C1 segment of cervical spinal cord (tissue), 14 donors: ENCODE measurements around the gene GJA5.
A peak's percentile ranks its signal among the peaks of the same experiment; 100 is the strongest.

Source experiments
- DNase-seq, 14 donors: peaks; one replicate each; lab custom pipeline; 2025; lab: John Stamatoyannopoulos, UW

Gene GJA5

GRCh38 chr1:147729315-147729714 lies 31.1 kb downstream of the GJA5 start:
- no peak for DNase-seq

DNA sequence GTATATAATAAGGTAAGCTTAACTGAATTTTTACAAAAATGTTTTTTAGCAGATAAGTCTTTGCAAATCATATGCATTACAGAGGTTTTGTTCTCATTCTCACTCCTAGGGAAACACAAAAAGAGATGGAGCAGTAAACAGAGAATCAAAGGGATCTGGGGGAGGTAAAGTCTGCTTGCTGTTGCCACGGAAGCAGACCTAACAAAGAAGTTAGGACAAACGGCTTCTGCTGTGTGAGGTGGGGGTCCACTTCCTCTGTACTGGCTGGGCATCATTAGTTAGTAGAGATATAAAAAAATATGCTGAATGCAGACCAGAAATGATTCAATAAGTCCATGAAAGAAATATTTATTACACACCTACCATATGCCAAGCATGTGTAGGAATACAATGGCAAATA lies 34.2 kb downstream of the GJA5 start:
- no peak for DNase-seq

GRCh38 chr1:147725685-147726084 lies 34.7 kb downstream of the GJA5 start:
- DNase-seq, result no peak

DNA sequence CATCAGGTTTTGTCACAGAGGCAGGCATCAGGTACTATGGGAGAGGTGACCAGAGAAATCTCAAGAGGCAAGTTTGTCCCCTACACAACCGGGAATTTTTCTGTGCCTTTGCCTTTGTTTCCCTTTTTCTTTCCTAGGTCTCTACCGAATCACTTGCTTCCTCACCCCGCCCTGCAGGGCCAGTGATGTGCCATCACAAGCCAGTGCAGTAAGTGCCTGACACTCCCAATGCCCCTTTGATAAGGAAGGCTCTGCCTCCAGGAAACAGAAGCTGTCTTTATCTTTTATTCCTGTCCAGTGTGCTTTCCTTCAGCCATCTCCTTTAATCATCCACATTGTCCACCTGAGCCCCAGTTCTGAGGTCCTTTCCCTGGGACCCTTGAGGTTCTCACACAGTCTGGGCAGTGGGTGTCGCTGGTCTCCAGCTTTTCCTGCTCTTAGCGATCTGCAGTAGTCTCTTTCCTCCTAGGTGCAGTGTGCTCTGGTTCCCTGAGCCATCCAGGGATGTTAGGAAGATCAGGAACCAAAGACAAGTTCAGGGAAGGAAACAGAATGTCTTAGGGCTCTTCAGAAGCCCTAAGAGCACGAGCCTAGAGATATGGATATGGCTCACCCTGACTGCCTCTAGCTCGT lies 36.6 kb downstream of the GJA5 start:
- DNase-seq, result peak in 1 of 14 donors; percentile 1

DNA sequence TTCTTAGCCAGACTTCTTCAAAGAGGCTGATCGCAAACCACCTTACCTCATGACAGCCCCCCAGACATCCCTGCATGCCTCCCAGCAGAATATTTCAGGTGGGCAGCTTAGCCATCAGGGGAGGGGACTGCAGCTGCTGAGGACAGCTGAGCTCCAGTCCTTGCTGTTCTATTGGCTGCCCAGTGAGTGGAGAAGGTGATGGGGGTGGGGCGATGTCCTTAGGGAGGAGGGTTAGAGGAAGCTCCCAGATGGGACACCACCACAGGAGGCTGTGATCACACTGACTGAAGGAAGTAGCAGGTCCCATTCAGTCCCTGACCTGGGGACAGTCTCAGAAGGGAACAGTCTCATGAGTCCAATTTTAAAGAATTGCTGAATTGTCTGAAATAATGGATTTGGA lies 38.3 kb downstream of the GJA5 start:
- DNase-seq, result no peak

GRCh38 chr1:147721716-147722115 lies 38.7 kb downstream of the GJA5 start:
- DNase-seq, result no peak

DNA sequence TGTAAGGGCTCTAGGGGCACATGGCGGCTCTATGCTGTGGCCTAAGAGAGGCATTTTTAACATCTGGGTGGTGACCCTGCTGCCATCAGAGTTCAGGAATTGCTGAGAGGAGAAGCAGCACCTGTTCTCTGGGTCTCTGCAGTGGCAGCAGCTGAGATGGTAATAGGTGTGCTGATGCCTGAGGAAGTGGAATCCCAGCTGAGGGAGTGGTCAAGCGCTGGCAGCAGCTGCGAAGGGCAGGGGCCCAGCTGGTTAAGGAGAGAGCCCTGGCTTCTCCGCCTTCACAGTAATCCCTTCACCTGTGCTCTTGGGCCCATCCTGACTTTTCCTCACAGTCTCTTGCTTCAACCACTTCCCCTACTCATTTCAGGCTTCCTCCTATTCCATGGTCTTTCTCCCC lies 39.8 kb downstream of the GJA5 start:
- DNase-seq, result no peak

- DNase-seq, result no peak
These were observed 40.6 kb downstream of the GJA5 start for GRCh38 chr1:147719711-147720225.

GRCh38 chr1:147719029-147719698 lies 41.2 kb downstream of the GJA5 start:
- DNase-seq, result no peak

GRCh38 chr1:147717706-147718097 lies 42.7 kb downstream of the GJA5 start:
- DNase-seq, result no peak

- DNase-seq, result no peak
These were observed 43.2 kb downstream of the GJA5 start for GRCh38 chr1:147717051-147717705.

DNA sequence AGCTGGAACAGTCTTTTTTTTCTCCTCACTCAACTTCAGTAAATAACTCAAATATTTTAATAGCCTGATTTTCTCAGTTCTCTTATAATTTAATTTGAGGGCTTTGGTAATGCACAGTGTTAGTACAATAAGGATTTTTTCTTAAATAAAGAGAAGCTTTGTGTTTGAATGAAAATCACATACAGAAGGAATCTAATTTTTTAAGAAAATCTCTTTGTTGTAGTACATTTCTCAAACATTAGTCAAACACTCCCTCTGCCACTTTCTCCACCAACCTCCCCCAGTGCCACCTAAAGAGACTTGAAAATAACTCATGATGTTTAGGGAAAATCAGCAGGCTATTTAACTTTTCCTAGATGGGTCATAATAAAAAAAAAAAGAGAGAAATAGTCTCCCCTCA lies 47.8 kb downstream of the GJA5 start:
- DNase-seq, result no peak
